GM19452 (cell line): ENCODE data around the gene MRPL49.
"Not testable (repeated sequence)": the region's sequence is repeated elsewhere in the genome, so short reads cannot be mapped to it uniquely, and the experiment has no call there.

Experiments
- ATAC-seq: cut with Tn5 transposase; IDR thresholded peaks from one replicate; pipeline ENCODE4 v1.9.1; 2021; ENCODE audit not compliant: unreplicated experiment

Gene MRPL49

GRCh38 chr11:65117206-65118096, 4.7 kb upstream of the MRPL49 start, which contains the start of gene ZNHIT2:
ZNHIT2 (minus strand) TSS chr11:65117701; CDS start chr11:65117653, 48 bp downstream.
- peak; percentile 61 for ATAC-seq

- no peak for ATAC-seq
Observed at GRCh38 chr11:65118097-65118837, 3.9 kb upstream of the MRPL49 start.

GRCh38 chr11:65118891-65119669, 3.0 kb upstream of the MRPL49 start:
- not testable (repeated sequence) for ATAC-seq

GRCh38 chr11:65119670-65119995, 2.5 kb upstream of the MRPL49 start:
- ATAC-seq = no peak

- ATAC-seq = no peak
Observed at GRCh38 chr11:65120831-65121230, 1.3 kb upstream of the MRPL49 start.

- ATAC-seq = no peak
Observed at GRCh38 chr11:65121447-65121864, 665 bp upstream of the MRPL49 start.

GRCh38 chr11:65124480-65125196, 2.5 kb downstream of the MRPL49 start:
- no peak for ATAC-seq

GRCh38 chr11:65125197-65126056, 3.3 kb downstream of the MRPL49 start:
- ATAC-seq = no peak

- no peak for ATAC-seq
Observed at GRCh38 chr11:65126624-65127274, 4.6 kb downstream of the MRPL49 start.

GRCh38 chr11:65127473-65128181, 5.5 kb downstream of the MRPL49 start:
- ATAC-seq = no peak

- no peak for ATAC-seq
Observed at GRCh38 chr11:65128182-65129145, 6.3 kb downstream of the MRPL49 start.

GRCh38 chr11:65129649-65130441, 7.7 kb downstream of the MRPL49 start:
- no peak for ATAC-seq

- no peak for ATAC-seq
Observed at GRCh38 chr11:65130631-65131416, 8.7 kb downstream of the MRPL49 start.

- ATAC-seq = no peak
Observed at GRCh38 chr11:65131417-65131776, 9.3 kb downstream of the MRPL49 start.

- no peak for ATAC-seq
Observed at GRCh38 chr11:65131895-65132237, 9.7 kb downstream of the MRPL49 start.
